Gastroesophageal sphincter (tissue), 3 donors: Measurements from ENCODE around the gene SDK1.

ENCODE experiments used
- POLR2A ChIP-seq, 2 donors: fragments of 450-650 bp; IDR thresholded peaks; one replicate each; pipeline ENCODE4 v1.6.1; 2017; ENCODE audit warnings: antibody characterized with exemption in 2 of 2, mild to moderate bottlenecking in 2 of 2, moderate library complexity in 1 of 2
- POLR2AphosphoS5 ChIP-seq: sonication (generic); formaldehyde crosslinking; IDR thresholded peaks from one replicate; pipeline ENCODE4 v1.6.1; 2017; ENCODE audit warnings: antibody characterized with exemption
- TF ChIP-seq, protein P1 (sequence below), 4 experiments: fragments of 200-600 bp in 2 of 4; fragments of 450-650 bp in 2 of 4; sonication (generic) in 1 of 4; IDR thresholded peaks; one replicate each; pipeline ENCODE4 v1.5.1; 2017 to 2019; ENCODE audit warnings: antibody characterized with exemption in 4 of 4, mild to moderate bottlenecking in 2 of 4, moderate library complexity in 2 of 4

DNA sequence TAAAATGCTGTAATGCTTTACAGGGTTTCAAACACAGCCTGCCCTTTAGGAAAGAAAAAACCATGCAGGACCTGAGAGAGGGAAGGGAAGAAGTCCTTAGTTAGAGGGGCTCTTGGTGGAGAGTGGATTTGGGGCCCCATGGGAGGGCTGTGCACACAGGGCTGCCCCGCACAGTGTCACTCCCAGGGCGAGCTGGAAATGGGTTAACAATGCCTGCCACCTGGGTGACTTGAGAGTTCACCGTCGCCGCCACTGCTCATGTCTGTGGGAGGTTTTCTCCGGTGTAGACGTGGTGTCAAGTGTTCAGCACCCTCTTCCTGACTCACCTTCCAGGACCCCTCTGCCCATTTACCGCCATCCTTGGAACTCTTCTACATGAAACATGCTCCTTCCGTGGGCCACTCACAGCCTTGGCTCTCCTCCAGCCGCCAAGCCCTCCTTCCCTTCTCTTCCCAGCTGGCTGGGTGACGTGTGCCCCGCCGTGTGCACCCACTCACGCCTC is 686.4 kb downstream of the SDK1 start:
- TF ChIP-seq, protein P1, sequence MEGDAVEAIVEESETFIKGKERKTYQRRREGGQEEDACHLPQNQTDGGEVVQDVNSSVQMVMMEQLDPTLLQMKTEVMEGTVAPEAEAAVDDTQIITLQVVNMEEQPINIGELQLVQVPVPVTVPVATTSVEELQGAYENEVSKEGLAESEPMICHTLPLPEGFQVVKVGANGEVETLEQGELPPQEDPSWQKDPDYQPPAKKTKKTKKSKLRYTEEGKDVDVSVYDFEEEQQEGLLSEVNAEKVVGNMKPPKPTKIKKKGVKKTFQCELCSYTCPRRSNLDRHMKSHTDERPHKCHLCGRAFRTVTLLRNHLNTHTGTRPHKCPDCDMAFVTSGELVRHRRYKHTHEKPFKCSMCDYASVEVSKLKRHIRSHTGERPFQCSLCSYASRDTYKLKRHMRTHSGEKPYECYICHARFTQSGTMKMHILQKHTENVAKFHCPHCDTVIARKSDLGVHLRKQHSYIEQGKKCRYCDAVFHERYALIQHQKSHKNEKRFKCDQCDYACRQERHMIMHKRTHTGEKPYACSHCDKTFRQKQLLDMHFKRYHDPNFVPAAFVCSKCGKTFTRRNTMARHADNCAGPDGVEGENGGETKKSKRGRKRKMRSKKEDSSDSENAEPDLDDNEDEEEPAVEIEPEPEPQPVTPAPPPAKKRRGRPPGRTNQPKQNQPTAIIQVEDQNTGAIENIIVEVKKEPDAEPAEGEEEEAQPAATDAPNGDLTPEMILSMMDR (IDR thresholded peaks at IDR 0.05) = no peak
- TF ChIP-seq POLR2A (IDR thresholded peaks at IDR 0.05) = no peak
- TF ChIP-seq POLR2AphosphoS5 = no peak
